Transverse colon (tissue), 3 donors: ENCODE data around the gene GTF2A2.

ENCODE experiments used
- CTCF ChIP-seq, 5 experiments: fragments of 200-600 bp in 3 of 5; fragments of 450-650 bp in 2 of 5; sonication (generic) in 3 of 5; IDR thresholded peaks; 1 replicate in 2 of 5; 2 replicates in 3 of 5; pipeline ENCODE4 v1.5.1; 2016 to 2017; ENCODE audit warnings: antibody characterized with exemption in 5 of 5, inconsistent platforms in 3 of 5, mild to moderate bottlenecking in 2 of 5, moderate library complexity in 1 of 5
- POLR2A ChIP-seq: fragments of 450-650 bp; IDR thresholded peaks from one replicate; pipeline ENCODE4 v1.6.1; 2016; ENCODE audit warnings: antibody characterized with exemption, mild to moderate bottlenecking, moderate library complexity

DNA sequence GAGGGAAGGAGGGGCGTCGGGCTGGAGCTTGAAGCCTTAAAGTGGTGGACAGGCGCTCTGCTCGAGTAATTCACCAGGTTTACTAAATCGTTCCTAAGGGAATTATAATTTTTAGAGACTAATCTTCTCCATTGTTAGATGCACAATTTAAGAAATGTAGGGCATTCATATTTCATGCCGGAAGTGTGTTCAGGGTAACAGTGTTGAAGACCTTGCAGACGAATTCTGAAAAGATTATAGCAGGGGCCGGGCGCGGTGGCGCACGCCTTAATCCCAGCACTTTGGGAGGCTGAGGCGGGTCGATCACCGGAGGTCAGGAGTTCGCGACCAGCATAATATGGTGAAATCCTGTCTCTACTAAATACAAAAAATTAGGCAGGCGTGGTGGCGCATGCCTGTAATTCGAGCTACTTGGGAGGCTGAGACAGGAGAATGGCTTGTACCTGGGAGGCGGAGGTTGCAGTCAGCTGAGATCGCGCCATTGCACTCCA, 365 bp upstream of the GTF2A2 start:
- TF ChIP-seq POLR2A (no peak), CTCF (IDR thresholded peaks at IDR 0.05) (no peak)
